ENCODE measurements around the gene STIP1. TPM values are rescaled to one million over a fixed set of nuclear protein-coding genes. Genes with fewer than 3 reads are reported as not detected.

STIP1 gene
- total and polyA plus RNA-seq, 2 of the 8 experiments (the other 6 are each of a cell fraction or from before 2014, with no cell fraction given), result 140 to 329 TPM

DNA sequence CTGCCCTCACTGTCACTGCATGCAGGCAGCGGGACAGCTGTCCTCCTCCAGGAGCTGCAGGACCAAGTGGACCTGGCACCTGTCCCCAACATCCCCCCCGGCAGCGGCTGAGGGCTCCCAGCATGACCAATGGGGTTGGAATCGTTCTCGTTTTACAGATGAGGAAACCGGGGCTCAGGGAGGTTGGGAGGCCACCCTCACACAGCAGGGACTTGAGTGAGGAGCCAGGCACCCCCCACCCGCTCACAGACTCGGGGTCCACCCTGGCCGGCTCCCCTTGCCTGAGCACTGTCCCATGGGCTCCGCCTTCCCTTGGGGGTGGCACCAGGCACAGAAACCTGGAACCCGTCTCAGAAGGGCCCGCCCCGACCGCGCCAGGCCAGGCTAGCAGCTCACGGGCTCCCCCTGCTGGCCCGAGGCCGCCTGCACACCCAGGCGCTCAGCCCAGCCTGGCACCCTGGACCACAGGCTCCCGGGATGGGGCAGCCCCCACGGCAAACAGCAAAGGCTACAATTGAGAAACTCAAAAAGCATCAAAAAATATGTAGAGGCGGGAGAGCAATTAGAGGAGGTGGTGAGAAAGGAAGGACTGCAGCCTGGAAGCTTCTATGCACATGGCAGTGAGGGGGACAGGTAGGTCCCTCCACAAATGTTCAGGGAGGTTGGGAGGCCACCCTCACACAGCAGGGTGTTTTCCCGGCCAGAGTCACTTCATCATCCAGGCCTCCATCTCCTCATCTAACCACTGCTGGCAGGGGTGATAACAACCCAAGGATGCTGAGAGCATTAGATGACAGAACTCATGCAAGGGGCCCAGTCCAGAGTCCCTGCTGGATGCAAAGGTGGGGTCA lies 32.9 kb upstream of the STIP1 start (continued):
- TF ChIP-seq CHD7 (IDR thresholded peaks at IDR 0.05; ENCODE audit: insufficient replicate concordance, low read length) (no peak), JUN (IDR thresholded peaks at IDR 0.05; ENCODE audit: low read depth, low read length) (no peak), CTCF (IDR thresholded peaks at IDR 0.05; ENCODE audit: control extremely low read depth in 1 of 3, insufficient read depth in 1 of 3, low read depth in 1 of 3, low read length in 3 of 3) (peak in 2 of 3 experiments; percentile 94 to 95; a peak in 3 of 4 replicates), KDM5A (IDR thresholded peaks at IDR 0.05; ENCODE audit: low read length) (no peak), KDM4A (IDR thresholded peaks at IDR 0.05; ENCODE audit: low read depth, low read length, severe bottlenecking) (no peak), TAF1 (IDR thresholded peaks at IDR 0.05; ENCODE audit: low read depth, low read length) (no peak)

Data from H1 (cell line).